M059J (cell line): ENCODE results near the gene F9. TPM values are rescaled to one million over a fixed set of nuclear protein-coding genes. Genes with fewer than 3 reads are reported as not detected.
"Not testable (repeated sequence)": the region's sequence is repeated elsewhere in the genome, so short reads cannot be mapped to it uniquely, and the experiment has no call there.

Experiments used
- DNase-seq: peaks from one replicate; pipeline ENCODE4 v3.0.0-alpha.2; 2012; ENCODE audit warnings: low read depth
- total RNA-seq: library from RNA; depleted of rRNA; stranded (reverse); fragments of >200 nt; shearing (Covaris generic); gene quantifications from 2 replicates; pipeline ENCODE4 v1.2.3, GENCODE V29; 2014; rRNA removed

The F9 gene
- not detected in 2 replicates for total RNA-seq

DNA sequence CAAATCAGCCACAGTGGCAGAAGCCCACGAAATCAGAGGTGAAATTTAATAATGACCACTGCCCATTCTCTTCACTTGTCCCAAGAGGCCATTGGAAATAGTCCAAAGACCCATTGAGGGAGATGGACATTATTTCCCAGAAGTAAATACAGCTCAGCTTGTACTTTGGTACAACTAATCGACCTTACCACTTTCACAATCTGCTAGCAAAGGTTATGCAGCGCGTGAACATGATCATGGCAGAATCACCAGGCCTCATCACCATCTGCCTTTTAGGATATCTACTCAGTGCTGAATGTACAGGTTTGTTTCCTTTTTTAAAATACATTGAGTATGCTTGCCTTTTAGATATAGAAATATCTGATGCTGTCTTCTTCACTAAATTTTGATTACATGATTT lies at the start of gene F9:
TSS of gene F9 (plus strand) at position 190 of the 400 bp plus-strand sequence. CDS start at position 216, 26 bp downstream.
- DNase-seq: no peak

DNA sequence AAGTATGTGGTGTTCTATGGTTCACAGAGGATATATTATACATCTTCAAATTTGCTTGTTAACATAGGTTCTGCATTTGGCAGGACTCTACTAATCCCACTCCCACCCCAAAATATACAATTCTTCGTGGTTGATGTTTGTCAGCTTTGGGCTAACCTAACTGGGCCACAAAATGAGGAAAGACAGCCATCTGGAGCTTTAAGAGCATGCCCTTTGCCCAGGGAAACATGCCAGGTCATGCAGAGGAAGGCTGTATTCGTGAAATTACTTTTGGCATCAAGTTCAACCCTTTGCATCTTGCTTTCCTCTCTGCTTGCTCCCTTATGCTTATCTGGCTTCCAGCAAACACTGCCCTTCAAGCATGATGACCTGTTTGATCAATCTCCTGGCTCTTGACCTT lies 46.8 kb upstream of the F9 start:
- DNase-seq: no peak

DNA sequence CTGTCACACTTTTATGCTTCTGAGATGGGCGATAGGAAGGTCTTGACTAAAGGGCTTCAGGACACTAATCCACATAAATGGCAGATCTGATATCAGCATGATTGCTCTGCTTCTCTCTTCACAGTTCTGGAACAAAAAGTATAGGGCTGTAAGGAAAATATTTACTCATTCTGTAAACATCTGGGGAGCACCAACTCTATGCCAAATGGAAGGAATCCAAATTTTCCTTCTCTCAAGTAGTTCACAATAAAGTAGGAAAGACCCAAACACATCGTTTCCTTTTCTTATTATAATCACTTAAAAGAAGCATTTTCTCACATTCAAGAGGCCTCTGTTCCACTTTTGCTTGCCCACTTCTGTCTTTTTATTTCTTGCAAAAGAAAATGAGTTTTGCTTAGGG lies 45.9 kb upstream of the F9 start:
- DNase-seq: no peak

DNA sequence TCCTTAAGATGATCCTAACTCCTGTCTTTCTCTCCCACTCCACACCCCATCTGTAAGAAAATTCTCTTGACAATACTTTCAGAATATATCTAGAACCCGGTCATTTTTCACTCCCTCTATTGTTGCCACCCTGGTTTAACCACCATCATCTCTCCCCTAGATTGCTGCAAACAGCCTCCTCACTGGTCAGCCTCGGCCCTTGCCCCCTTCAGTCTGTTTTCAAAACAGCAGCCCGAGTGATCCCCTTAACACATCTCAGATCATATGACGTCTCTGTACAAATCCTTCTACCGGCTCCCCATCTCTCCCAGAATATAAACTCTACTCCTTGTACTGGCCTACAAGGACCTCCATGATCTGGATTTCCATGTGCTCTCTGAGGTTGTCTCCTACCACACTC lies 35.2 kb upstream of the F9 start:
- no peak for DNase-seq

DNA sequence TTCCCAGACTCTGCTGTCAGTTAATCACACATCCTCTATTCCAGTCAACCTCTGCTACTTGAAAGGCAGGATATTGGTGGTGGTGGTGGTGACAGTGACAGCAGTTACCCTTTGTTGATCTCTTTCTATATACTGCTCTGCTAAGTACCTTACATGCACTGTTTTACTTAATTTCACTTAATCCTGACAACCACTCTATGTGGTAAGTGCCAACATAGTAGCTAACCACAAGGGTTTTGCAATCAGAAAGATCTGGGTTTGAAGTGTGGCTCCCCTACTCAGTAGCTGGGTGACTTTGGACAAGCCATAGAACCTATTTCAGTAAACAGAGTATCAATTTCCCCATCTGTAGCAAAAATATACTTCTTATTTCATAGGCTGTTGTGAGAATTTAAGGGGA lies 24.2 kb upstream of the F9 start:
- DNase-seq: no peak

DNA sequence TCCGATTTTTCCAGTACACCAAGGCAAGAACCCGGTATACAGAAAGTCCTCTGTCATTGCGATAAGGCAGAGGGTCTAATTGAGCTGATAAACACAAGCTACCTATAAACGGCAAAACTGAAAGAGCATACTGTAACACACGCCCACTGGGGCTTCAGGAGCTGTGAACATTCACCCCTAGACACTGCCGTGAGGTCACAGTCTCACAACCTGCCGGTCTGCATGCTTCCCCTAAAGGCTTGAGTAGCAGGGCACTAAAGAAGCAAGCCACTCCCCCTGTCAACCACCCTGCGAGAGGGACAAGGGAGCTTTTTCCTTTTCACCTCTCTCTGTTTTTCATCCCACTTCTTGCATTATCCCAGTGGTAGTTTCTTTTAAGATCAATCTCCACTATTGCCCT lies 22.4 kb upstream of the F9 start:
- no peak for DNase-seq

DNA sequence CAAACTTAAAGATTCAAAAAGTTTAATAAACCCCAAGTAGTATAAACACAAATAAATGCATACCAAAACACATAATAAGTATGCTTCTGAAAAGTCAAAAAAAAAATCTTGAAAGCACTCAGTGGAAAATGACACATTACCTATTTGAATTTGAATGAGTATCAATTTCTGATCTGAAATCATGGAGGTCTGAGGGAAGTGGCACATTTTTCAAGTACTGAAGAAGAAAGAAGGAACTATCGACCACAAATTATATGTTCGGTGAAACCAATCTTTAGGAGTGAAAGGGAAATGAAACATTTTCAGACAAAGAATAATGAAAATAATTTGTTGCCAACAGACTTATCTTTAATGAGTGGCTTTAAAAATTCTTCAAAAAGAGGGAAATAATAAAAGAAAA lies 12.1 kb upstream of the F9 start:
- DNase-seq: no peak

DNA sequence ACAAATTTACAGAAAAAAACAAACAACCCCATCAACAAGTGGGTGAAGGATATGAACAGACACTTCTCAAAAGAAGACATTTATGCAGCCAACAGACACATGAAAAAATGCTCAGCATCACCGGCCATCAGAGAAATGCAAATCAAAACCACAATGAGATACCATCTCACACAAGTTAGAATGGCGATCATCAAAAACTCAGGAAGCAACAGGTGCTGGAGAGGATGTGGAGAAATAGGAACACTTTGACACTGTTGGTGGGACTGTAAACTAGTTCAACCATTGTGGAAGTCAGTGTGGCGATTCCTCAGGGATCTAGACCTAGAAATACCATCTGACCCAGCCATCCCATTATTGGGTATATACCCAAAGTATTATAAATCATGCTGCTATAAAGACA lies 1.7 kb upstream of the F9 start:
- not testable (repeated sequence) for DNase-seq

DNA sequence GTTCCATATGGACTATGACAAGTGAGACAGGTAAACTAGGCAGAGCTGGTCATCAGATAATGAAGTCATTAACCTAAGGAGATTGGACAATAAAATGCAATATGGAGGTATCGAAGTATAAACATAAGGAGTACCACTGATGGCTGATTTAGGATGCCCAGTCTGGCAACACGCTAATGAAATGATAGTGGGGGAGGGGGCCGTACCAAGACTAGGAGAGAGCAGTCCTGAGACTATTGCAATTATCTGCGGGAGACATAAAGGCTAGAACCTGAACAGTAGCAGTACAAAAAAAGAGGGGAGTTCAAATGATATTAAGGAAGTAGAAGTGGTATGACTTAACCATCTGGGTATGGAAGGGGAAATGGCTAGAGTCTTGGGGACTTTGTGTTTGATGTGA lies 2.3 kb downstream of the F9 start:
- no peak for DNase-seq

DNA sequence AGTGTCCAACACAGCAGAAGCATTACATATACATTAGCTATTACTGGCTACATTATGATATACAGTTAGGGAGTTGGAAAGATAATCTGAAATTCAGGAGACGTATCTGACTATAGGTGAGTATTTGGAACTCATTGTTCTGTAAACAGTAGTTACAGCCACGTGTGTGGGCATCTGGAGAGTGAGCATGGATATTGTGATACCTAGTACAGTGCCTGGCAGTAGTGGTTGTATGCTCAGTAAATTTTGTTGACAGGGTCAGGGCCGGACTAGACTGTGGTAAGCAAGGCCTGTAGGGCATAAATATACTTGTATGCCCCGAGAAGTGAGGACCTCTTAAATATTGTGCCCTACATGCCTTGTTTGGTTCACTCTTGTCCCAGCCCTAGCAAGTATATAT lies 2.9 kb downstream of the F9 start:
- no peak for DNase-seq

DNA sequence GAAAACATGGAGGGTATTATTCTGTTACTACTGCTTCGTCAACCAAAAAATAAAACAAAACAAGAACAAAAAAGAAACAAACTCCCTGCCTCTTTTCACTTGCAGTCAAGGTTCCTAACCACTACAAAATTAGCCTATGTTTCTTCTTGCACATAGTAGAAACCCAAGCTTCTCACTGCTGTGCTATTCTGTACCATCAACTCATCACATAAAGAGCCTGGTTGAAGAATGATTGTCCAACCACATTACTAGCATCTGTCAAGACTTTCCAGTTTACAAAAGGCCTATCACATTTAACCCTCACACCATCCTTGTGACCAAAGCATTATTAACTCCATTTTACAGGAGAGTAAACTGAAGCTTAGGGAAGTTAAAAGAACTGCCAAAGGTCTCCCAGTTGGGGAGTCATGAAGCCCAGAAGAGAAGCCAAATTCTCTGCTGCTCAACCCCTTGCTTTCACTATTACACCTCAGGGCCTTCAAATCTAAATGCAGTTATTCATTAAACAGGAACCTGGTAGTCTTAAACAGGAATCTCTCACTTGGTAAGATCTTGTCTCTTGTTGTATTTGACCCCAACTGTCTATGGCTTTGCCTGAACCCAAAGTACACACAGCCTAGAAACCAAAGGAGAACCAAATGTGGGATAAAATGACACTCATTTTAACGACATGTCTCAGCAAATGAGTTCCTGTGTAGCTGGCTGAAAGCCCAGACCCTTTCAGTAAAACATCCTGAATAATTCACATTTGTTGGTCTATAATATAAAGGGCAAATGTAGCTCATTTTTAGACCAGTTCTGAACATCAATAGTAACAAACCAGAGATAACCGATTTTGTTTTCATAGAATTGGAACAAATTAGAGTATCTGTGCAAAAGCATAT lies 8.6 kb downstream of the F9 start:
- peak; percentile 2 for DNase-seq

DNA sequence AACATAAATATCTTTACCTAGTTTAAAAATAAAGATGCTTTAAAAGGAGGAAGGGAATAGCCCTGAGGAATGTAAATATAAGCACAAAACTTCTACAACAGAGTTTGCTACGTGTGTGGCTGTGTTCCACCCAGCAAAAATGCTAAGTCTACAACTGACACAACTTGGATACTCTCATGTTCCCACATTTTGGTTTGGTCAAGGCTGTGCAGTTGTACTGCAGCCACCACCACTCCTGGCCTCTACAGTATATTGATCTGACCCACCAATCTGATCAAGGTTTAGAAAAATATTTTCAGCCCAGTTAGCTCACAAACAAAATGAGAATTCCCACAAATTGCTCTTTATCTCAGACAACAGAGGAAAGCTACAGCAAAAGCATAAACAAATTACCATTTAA lies 12.1 kb downstream of the F9 start:
- DNase-seq: no peak

DNA sequence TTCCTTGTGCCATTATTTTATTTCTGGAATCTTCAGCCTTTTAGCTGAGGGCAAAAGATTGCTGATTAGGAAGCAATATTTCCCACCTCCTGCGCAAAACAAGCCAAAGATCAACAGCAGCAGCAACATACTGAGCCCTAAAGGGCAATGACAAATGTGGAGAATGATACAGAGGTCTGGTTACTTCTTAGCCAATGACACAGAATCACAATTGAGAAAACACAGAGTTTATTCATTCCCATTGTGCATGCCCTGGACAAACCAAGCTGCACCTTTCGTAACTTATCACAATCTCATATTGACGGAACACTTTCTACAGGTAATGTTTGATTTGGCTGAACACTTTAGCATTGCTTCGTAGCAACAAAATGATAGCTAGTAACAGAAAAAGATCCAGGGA lies 13.4 kb downstream of the F9 start:
- no peak for DNase-seq

DNA sequence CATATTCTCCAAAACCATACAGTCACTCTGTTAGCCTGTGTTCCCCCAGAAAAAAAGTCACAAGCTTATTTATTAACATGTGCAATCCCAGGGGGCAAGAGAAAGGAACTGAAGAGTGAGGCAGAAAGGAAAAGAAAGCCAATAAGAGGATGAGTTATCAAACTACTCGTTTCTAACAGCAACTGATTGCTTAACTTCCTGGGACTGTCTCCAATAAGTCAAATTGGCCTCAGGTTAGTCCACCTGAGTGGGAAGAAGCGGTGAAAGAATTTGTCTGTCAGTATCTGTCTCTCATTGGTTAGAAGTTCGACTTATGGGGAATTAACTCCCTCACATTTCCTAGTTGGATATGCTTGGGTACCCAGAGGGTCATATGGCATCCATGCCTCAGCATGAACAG lies 14.1 kb downstream of the F9 start:
- DNase-seq: no peak

DNA sequence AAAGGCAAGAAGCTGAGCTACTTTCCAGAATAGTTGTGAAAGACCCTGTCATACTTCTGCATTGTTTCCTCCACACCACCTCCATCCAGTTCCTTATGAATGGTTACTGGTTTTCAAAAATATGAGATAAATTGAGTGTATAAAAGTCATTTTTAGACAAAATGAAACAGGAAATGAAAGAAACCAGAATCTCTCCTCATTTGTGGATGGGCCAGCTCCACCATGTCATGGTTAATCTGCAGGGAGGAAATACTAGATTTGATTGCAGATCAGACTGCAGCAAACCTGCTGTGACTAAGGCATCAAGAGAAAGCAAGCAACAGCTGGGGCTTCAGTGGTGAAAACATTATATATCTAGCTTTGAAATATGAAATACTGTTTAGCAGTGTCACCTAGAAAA lies 23.8 kb downstream of the F9 start:
- no peak for DNase-seq

DNA sequence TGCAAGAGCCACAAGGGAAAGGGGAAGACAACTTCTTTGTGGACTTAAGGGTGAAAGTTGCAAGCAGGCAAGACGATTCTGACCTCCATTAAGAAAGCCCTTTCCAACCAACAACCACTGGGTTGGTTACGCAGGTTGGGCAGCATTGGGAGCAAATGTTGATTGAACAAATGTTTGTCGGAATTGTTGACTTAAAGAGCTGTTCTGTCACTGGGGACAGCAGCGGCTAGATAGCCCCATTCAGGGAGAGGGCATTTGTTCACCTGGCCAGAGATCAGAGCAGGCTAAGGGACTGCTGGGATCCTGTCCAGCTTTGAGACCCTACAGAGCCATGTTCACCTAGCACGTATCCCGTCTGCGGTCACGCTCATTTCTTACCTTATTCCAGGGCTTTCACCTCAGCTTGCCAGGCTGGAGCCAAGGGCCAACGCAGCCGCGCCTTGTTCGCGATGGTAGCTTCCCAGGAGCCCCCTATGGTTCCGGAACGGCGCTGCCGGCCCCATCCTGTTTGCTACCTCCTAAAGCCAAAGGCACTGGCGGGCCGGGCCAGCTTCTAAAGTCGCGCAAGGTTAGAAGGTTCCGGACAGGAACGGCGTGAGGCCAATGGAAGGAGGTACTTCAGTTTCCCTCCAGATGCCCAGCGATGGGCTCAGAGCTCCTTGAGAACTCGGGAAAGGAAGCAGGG lies 24.6 kb downstream of the F9 start:
- DNase-seq: no peak

DNA sequence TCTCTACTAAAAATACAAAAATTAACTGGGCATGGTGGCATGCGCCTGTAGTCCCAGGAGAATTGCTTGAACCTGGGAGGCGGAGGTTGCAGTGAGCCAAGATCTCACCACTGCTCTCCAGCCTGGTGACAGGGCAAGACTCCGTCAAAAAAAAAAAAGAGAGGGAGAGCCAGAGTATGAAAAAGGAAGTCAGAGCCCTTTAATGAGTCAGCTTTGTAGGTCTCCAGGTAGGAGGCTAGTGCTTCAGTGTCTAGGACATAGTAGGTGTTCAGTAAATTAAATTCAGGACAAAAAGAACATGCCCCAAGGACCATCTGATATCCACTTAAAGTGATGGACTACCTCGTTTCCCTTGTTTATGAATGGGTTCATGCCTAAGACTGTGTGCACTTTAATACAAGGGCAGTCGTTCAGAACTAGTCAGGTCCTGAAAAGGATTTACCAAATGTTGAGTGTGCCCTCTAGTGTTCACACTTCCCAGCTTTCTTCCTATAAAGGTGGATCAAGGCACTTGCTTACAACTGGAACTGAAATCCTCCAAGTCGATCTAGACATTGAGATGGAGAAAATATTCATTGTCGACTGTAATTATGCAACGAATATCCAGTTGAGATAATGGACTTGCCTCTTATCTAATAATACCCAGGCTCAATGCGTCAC lies 29.0 kb downstream of the F9 start:
- DNase-seq: peak; percentile 71

DNA sequence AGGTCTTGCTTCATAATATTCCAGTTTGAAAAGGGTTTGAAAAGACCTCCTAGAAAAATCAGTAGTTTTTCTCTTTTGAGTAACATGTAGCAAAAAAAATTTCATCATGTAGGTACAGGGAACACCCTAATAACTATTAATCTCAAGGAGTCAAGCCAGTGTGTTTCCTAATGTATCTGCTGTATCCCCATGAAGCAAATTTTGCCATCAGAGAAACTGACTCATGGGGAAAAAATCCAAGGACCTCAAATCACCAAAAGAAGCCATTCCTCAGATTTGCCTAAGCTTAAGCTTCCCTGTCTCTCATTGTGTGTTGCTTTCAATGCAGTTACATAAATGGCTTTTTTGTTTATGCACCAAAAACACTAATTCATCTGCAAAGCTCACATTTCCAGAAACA lies 29.7 kb downstream of the F9 start:
- DNase-seq: peak; percentile 56

DNA sequence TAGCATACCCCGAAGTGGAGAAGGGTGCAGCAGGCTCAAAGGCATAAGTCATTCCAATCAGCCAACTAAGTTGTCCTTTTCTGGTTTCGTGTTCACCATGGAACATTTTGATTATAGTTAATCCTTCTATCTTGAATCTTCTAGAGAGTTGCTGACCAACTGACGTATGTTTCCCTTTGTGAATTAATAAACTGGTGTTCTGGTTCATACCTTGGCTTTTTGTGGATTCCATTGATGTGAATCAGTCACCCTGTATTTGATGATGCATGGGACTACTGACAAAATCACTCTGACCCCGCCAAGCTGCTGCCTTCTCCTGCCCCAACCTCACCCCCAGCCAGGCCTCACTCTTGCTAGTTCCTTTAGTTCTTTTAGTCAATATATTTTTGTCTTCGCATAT lies 32.7 kb downstream of the F9 start:
- peak; percentile 69 for DNase-seq

DNA sequence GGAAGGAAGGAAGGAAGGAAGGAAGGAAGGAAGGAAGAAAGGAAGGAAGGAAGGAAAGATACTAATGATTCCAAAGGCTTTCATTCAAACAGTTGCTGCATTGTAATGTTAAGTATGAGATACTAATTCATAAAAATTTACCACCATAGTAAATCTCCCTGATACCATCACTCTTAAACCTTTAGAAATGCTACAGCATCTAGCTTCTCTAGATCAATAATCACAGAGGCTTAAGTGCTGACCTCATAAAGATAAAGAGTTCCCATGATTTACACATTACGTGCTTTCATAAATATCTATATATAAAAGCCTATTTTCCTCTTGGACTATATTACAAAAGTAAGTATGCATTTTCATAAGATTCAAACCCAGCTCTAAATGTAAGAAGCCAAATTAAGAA lies 36.4 kb downstream of the F9 start:
- no peak for DNase-seq

DNA sequence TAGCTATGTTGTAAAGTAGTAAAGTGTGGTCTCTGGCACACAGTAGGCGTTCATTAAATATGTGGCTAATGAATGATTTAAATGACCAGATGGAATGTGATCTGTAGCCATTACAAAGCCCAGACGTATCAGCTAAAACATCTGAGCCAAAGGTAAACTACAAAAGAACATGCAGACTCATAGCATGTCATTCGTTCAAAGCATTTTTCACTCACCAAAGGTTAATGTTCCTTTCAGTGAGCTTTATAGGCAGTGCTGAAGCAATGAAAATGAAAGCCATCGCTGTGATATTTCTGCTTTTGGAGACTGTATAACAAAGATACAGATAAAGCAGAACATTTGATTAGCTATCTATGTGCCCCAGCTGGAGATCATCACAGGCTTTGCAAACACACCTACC lies 50.5 kb downstream of the F9 start:
- DNase-seq: no peak

DNA sequence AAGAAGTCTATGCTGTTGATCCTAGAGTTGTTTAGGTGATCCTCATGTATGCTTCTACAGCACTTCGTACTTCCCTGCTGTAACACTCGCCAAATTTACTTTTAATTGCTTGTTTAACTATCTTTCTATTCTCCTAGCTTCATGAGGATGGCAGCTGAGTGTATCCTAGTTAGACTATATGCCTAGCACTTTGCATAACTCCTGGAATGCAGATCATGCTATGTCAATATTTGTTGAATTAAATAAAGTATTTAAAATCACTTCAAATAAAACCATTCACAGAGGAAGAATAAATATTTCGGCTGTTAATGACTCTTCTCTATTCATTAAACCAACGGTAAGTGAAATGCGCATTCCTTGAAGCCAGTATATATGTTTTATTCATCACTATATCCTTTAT lies 55.1 kb downstream of the F9 start:
- DNase-seq: no peak

DNA sequence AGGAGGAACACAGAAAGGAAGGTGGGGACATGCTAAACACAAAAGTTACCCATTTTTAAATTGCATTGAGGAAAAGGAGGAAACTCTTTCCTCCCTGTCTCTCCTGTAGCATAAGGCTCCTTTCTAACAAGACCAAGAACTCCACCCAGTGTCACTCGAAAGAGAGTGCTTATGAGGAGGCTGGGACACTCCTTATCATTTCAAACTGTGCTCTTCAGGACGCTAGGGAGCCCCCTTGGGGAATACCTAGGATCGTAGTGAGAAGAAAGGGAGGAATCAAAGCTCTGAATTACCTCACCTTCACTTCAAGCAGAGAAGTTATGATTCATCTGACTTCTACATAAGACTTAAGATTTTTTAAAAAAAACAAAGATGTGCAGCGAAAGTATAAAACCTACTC lies 65.5 kb downstream of the F9 start:
- peak; percentile 10 for DNase-seq
